GM23248 (cell line): ENCODE measurements around the gene SPATS2.

ENCODE experiments used
- EZH2 ChIP-seq: fragments of 200-600 bp; sonication (generic); IDR thresholded peaks from 2 replicates; pipeline ENCODE4 v1.6.1; 2018; ENCODE audit warnings: antibody characterized with exemption, mild to moderate bottlenecking; ENCODE audit not compliant: insufficient read depth, poor library complexity, severe bottlenecking
- EZH2phosphoT487 ChIP-seq: fragments of 200-600 bp; sonication (generic); IDR thresholded peaks from 2 replicates; pipeline ENCODE4 v1.6.1; 2018; ENCODE audit warnings: antibody characterized with exemption, moderate library complexity, mild to moderate bottlenecking, low read depth; ENCODE audit not compliant: insufficient read depth

- TF ChIP-seq EZH2 (no peak), EZH2phosphoT487 (no peak)
These were observed 79.3 kb downstream of the SPATS2 start for GRCh38 chr12:49446571-49446970.
